Esophagus (tissue), 2 donors: ENCODE data around the gene CHST5. TPM values are rescaled to one million over a fixed set of nuclear protein-coding genes. Genes with fewer than 3 reads are reported as not detected.
"Not testable (repeated sequence)": the region's sequence is repeated elsewhere in the genome, so short reads cannot be mapped to it uniquely, and the experiment has no call there.

Experiments used
- H3K27ac ChIP-seq, 2 donors: one replicate each; pipeline ENCODE4 v1.5.1; 2013; ENCODE audit warnings: low read depth in 2 of 2, mild to moderate bottlenecking in 2 of 2, inconsistent platforms in 1 of 2, low read length in 1 of 2, moderate library complexity in 1 of 2
- H3K27me3 ChIP-seq, 2 donors: one replicate each; pipeline ENCODE4 v1.6.1; 2013; ENCODE audit warnings: low read length in 2 of 2, control low read depth in 1 of 2, mild to moderate bottlenecking in 1 of 2; ENCODE audit not compliant: insufficient read depth in 2 of 2, control insufficient read depth in 1 of 2
- H3K36me3 ChIP-seq, 2 donors: one replicate each; pipeline ENCODE4 v1.6.1; 2013; ENCODE audit warnings: low read length in 1 of 2; ENCODE audit not compliant: control insufficient read depth in 2 of 2, insufficient read depth in 2 of 2
- H3K4me1 ChIP-seq, 2 donors: one replicate each; pipeline ENCODE4 v1.6.1; 2013; ENCODE audit warnings: low read length in 1 of 2; ENCODE audit not compliant: control insufficient read depth in 2 of 2, insufficient read depth in 2 of 2
- H3K4me3 ChIP-seq, 2 donors: one replicate each; pipeline ENCODE4 v1.5.1; 2013; ENCODE audit warnings: low read length in 2 of 2, mild to moderate bottlenecking in 2 of 2, low read depth in 1 of 2, moderate library complexity in 1 of 2
- H3K9me3 ChIP-seq, 2 donors: one replicate each; pipeline ENCODE4 v1.6.1; 2013; ENCODE audit warnings: mild to moderate bottlenecking in 2 of 2, low read depth in 1 of 2, low read length in 1 of 2, moderate library complexity in 1 of 2; ENCODE audit not compliant: control insufficient read depth in 2 of 2, insufficient read depth in 1 of 2
- WGBS, 2 donors: extraction: QIAGEN DNeasy Blood & Tissue Kit; methylation state at CpG; one replicate each; pipeline ENCODE4 v1.1.7; 2013; 5-methylcytosine and 5-hydroxymethylcytosine counted together
- polyA plus RNA-seq, 2 donors: library from polyadenylated mRNA; stranded (reverse); fragments of 200-250 nt; gene quantifications; one replicate each; pipeline ENCODE4 v1.2.3, GENCODE V29; 2013
- donor health status: healthy with polysubstance abuse.
- donor health status: Bipolar disorder and iron deficiency.

CHST5 gene
- polyA plus RNA-seq, 2 donors: 0.10 to 0.13 TPM

GRCh38 chr16:75501359-75501758 is 34.5 kb downstream of the CHST5 start:
- H3K4me3 ChIP-seq: no peak overlapping the region
- no peaks in the 10 kb centered on the region for H3K27me3 ChIP-seq
- 84 to 87% methylated on average over 5 of the region's 5 CpGs for WGBS, 2 donors
- no peaks in the 10 kb centered on the region for H3K9me3 ChIP-seq
- no peaks in the 10 kb centered on the region for H3K36me3 ChIP-seq
- H3K27ac ChIP-seq: no peak overlapping the region
- H3K4me1 ChIP-seq: no peaks in the 10 kb centered on the region

GRCh38 chr16:75498605-75499322 is 37.1 kb downstream of the CHST5 start:
- not testable (repeated sequence) for H3K4me3 ChIP-seq, H3K36me3 ChIP-seq, H3K4me1 ChIP-seq, H3K27ac ChIP-seq, H3K9me3 ChIP-seq, H3K27me3 ChIP-seq
- whole genome bisulfite sequencing, 2 donors: 25 to 49% methylated on average over 10 to 11 of the region's 13 CpGs

- Histone ChIP-seq H3K9me3 (no peaks in the 10 kb centered on the region), H3K27ac (no peak overlapping the region), H3K36me3 (no peaks in the 10 kb centered on the region), H3K4me3 (no peak overlapping the region), H3K27me3 (no peaks in the 10 kb centered on the region), H3K4me1 (peaks cover 0 to 5% of the 10 kb centered on the region in 2 donors)
- WGBS, 2 donors: 56 to 69% methylated on average over 4 of the region's 4 CpGs
Measured at GRCh38 chr16:75497558-75497957, 38.4 kb downstream of the CHST5 start.

GRCh38 chr16:75495076-75495674 is 40.7 kb downstream of the CHST5 start, which contains the start of gene CHST6:
Gene CHST6 (minus strand): TSS chr16:75495441. CDS start chr16:75479828, 15,613 bp downstream.
- peak within 1 kb of the TSS; percentile 32 to 38 for H3K4me3 ChIP-seq
- peaks cover 0 to 5% of the 10 kb centered on the region in 2 donors for H3K4me1 ChIP-seq

GRCh38 chr16:75494661-75495075 is 41.2 kb downstream of the CHST5 start:
- Histone ChIP-seq H3K4me3 (peak overlapping the region; percentile 32 to 38), H3K27me3 (no peaks in the 10 kb centered on the region), H3K36me3 (no peaks in the 10 kb centered on the region), H3K27ac (no peak overlapping the region), H3K9me3 (no peaks in the 10 kb centered on the region), H3K4me1 (peaks cover 0 to 5% of the 10 kb centered on the region in 2 donors)
- WGBS, 2 donors: 7 to 8% methylated on average over 26 of the region's 26 CpGs

More at GRCh38 chr16:75495076-75495674, 40.7 kb downstream of the CHST5 start, which contains the start of gene CHST6:
- 3 to 4% methylated on average over 28 to 43 of the region's 43 CpGs for WGBS, 2 donors
- no peaks in the 10 kb centered on the region for H3K27me3 ChIP-seq
- no peaks in the 10 kb centered on the region for H3K9me3 ChIP-seq
- no peak within 1 kb of the TSS for H3K27ac ChIP-seq
- H3K36me3 ChIP-seq: no peaks in the 10 kb centered on the region

- WGBS, 2 donors: 58 to 62% methylated on average over 5 of the region's 5 CpGs
- no peaks in the 10 kb centered on the region for H3K36me3 ChIP-seq
- H3K9me3 ChIP-seq: no peaks in the 10 kb centered on the region
- H3K4me1 ChIP-seq: peaks cover 0 to 5% of the 10 kb centered on the region in 2 donors
- H3K4me3 ChIP-seq: no peak overlapping the region
- H3K27ac ChIP-seq: no peak overlapping the region
- H3K27me3 ChIP-seq: no peaks in the 10 kb centered on the region
Measured at GRCh38 chr16:75494184-75494583, 41.7 kb downstream of the CHST5 start.

GRCh38 chr16:75491876-75492275 is 44.0 kb downstream of the CHST5 start:
- no peaks in the 10 kb centered on the region for H3K27me3 ChIP-seq
- no peak overlapping the region for H3K4me3 ChIP-seq
- WGBS, 2 donors: 85 to 100% methylated on average over 1 of the region's 1 CpG

GRCh38 chr16:75488322-75488721 is 47.6 kb downstream of the CHST5 start:
- no peak overlapping the region for H3K27ac ChIP-seq
- H3K4me3 ChIP-seq: no peak overlapping the region
- H3K27me3 ChIP-seq: no peaks in the 10 kb centered on the region
- no peaks in the 10 kb centered on the region for H3K9me3 ChIP-seq
- H3K4me1 ChIP-seq: peaks cover 0 to 11% of the 10 kb centered on the region in 2 donors
- no peaks in the 10 kb centered on the region for H3K36me3 ChIP-seq
- WGBS, 2 donors: 92 to 93% methylated on average over 2 of the region's 2 CpGs

More at GRCh38 chr16:75491876-75492275, 44.0 kb downstream of the CHST5 start:
- Histone ChIP-seq H3K4me1 (peaks cover 0 to 5% of the 10 kb centered on the region in 2 donors), H3K9me3 (no peaks in the 10 kb centered on the region), H3K27ac (no peak overlapping the region), H3K36me3 (no peaks in the 10 kb centered on the region)

- H3K36me3 ChIP-seq: no peaks in the 10 kb centered on the region
- H3K27ac ChIP-seq: peak overlapping the region; percentile 47 to 66
- H3K27me3 ChIP-seq: no peaks in the 10 kb centered on the region
- peaks cover 0 to 17% of the 10 kb centered on the region in 2 donors for H3K4me1 ChIP-seq
- H3K4me3 ChIP-seq: no peak overlapping the region
- 63 to 71% methylated on average over 2 of the region's 2 CpGs for WGBS, 2 donors
- no peaks in the 10 kb centered on the region for H3K9me3 ChIP-seq
Measured at GRCh38 chr16:75486676-75487313, 49.1 kb downstream of the CHST5 start.
